K562 (cell line): ENCODE data around the gene SIAE. TPM values are rescaled to one million over a fixed set of nuclear protein-coding genes. Genes with fewer than 3 reads are reported as not detected.

Experiments
- ATAC-seq: fragments of 200-7000 bp; cut with Tn5 transposase; 3 replicates; pipeline ENCODE4 v1.9.1; 2020; ENCODE audit warnings: moderate library complexity
- BruUV-seq: library from RNA; stranded (reverse); fragments of 400-500 nt; replicated peaks from 2 replicates; lab custom pipeline; 2021; lab: Mats Ljungman, UMichigan
- CTCF ChIA-PET: fragments of 300-600 bp; formaldehyde crosslinking; extraction: SDS; loops from one replicate; lab custom pipeline; 2021; ENCODE audit warnings: low intra/inter-chr PET ratio; lab: Yijun Ruan, JAX
- POLR2A ChIA-PET: fragments of 300-600, 350-650 bp; sonication (Branson Sonifier 250); formaldehyde crosslinking; extraction: SDS; loops from one replicate; lab custom pipeline; 2021; ENCODE audit warnings: antibody characterized with exemption, inconsistent platforms; lab: Yijun Ruan, JAX
- DNase-seq, 4 experiments: peaks; one replicate each; pipeline versions ENCODE4 v3.0.0 to v3.0.0-alpha.2; 2011 to 2018; ENCODE audit warnings: low spot score in 3 of 4, mixed read lengths in 3 of 4; ENCODE audit errors: extremely low read depth in 1 of 4
- FAIRE-seq: peaks from 2 replicates; lab custom pipeline; 2011; peaks lifted over from hg19 to GRCh38; lab: Jason Lieb, UNC
- H2AFZ ChIP-seq: 2 replicates; pipeline ENCODE4 v1.6.0; 2011; ENCODE audit warnings: low read depth, low read length, control low read depth, inconsistent platforms
- H3K27ac ChIP-seq: fragments of 200-600 bp; 3 replicates; pipeline ENCODE4 v1.8.0; 2011; ENCODE audit warnings: low read depth, mild to moderate bottlenecking, control low read depth, inconsistent platforms, low read length, moderate library complexity, mixed read lengths; ENCODE audit errors: extremely low read depth
- H3K27me3 ChIP-seq, 2 experiments: fragments of 300-600 bp in 1 of 2; 2 replicates in 1 of 2; 3 replicates in 1 of 2; pipeline versions ENCODE4 v1.6.0 to v1.8.0; 2011; ENCODE audit warnings: inconsistent platforms in 2 of 2, low read length in 2 of 2, mild to moderate bottlenecking in 1 of 2, mixed read lengths in 1 of 2, moderate library complexity in 1 of 2; ENCODE audit not compliant: control insufficient read depth in 2 of 2, insufficient read depth in 2 of 2
- H3K36me3 ChIP-seq: fragments of 300-600 bp; 3 replicates; pipeline ENCODE4 v1.8.0; 2011; ENCODE audit warnings: mild to moderate bottlenecking, low read length, inconsistent platforms; ENCODE audit not compliant: control insufficient read depth, insufficient read depth
- H3K4me1 ChIP-seq, 2 experiments: fragments of 200-600 bp in 1 of 2; replicated peaks in 1 of 2; 2 replicates in 1 of 2; 3 replicates in 1 of 2; pipeline versions ENCODE4 v1.5.1 to v1.8.0; 2011; ENCODE audit warnings: inconsistent platforms in 2 of 2, low read length in 2 of 2, mild to moderate bottlenecking in 1 of 2, mixed read lengths in 1 of 2, moderate library complexity in 1 of 2; ENCODE audit not compliant: control insufficient read depth in 2 of 2, insufficient read depth in 2 of 2
- H3K4me2 ChIP-seq: 2 replicates; pipeline ENCODE4 v1.6.1; 2011; ENCODE audit warnings: low read length, control low read depth, inconsistent platforms, mixed read lengths; ENCODE audit not compliant: insufficient read depth
- H3K4me3 ChIP-seq: fragments of 200-600 bp; sonication (generic), shearing (Covaris generic); 2 replicates; pipeline ENCODE4 v1.5.1; 2016; ENCODE audit warnings: control low read depth, inconsistent platforms
- H3K79me2 ChIP-seq: fragments of 200-600 bp; 3 replicates; pipeline ENCODE4 v1.8.0; 2011; ENCODE audit warnings: low read length, inconsistent platforms; ENCODE audit not compliant: control insufficient read depth, insufficient read depth
- H3K9ac ChIP-seq, 2 experiments: 2 replicates each; pipeline versions ENCODE4 v1.6.0 to v1.6.1; 2011; ENCODE audit warnings: low read depth in 2 of 2, low read length in 2 of 2, control low read depth in 1 of 2, inconsistent platforms in 1 of 2, mild to moderate bottlenecking in 1 of 2, mixed read lengths in 1 of 2; ENCODE audit not compliant: insufficient read depth in 1 of 2
- H3K9me1 ChIP-seq: one replicate; pipeline ENCODE4 v1.6.0; 2011; ENCODE audit warnings: inconsistent platforms, mild to moderate bottlenecking, low read length, moderate library complexity; ENCODE audit not compliant: control insufficient read depth, insufficient read depth
- H3K9me3 ChIP-seq: replicated peaks from 2 replicates; pipeline ENCODE4 v1.5.1; 2011; ENCODE audit warnings: low read depth, low read length, inconsistent platforms; ENCODE audit not compliant: control insufficient read depth, insufficient read depth
- H4K20me1 ChIP-seq: replicated peaks from 2 replicates; pipeline ENCODE4 v1.6.1; 2011; ENCODE audit warnings: low read length, inconsistent platforms, mixed read lengths; ENCODE audit not compliant: control insufficient read depth, insufficient read depth
- FOXM1 ChIP-seq, 2 experiments: fragments of 450-650 bp in 1 of 2; sonication (generic) in 1 of 2; formaldehyde crosslinking in 1 of 2; IDR thresholded peaks; 2 replicates each; pipeline versions ENCODE4 v1.6.1 to v1.9.0; 2017 to 2022; ENCODE audit warnings: low read depth in 2 of 2, mild to moderate bottlenecking in 2 of 2, missing genetic modification reagents in 1 of 2, moderate library complexity in 1 of 2
- GMEB1 ChIP-seq: fragments of 250-450 bp; sonication (Bioruptor Pico); IDR thresholded peaks from 2 replicates; pipeline ENCODE4 v1.4.0; 2020; ENCODE audit warnings: mild to moderate bottlenecking
- GTF2E2 ChIP-seq: fragments of 200-800 bp; sonication (Bioruptor generic); IDR thresholded peaks from 2 replicates; pipeline ENCODE4 v1.6.1; 2016; ENCODE audit warnings: missing genetic modification characterization, missing compliant biosample characterization
- HCFC1 ChIP-seq: IDR thresholded peaks from 2 replicates; pipeline ENCODE4 v1.6.1; 2012; ENCODE audit warnings: low read depth, low read length, improper control_type of control experiment
- HMG20B ChIP-seq: fragments of 250-450 bp; sonication (Bioruptor Pico); IDR thresholded peaks from 2 replicates; pipeline ENCODE4 v1.5.0; 2021; ENCODE audit warnings: mild to moderate bottlenecking
- KHSRP ChIP-seq: fragments of 450-650 bp; IDR thresholded peaks from 2 replicates; pipeline ENCODE4 v1.6.1; 2017
- MECOM ChIP-seq: fragments of 250-450 bp; sonication (Bioruptor Pico); IDR thresholded peaks from 2 replicates; pipeline ENCODE4 v1.8.0; 2022; ENCODE audit warnings: inconsistent platforms
- NONO ChIP-seq, 2 experiments: fragments of 200-400 bp in 1 of 2; fragments of 450-650 bp in 1 of 2; formaldehyde crosslinking in 1 of 2; IDR thresholded peaks; 2 replicates each; pipeline ENCODE4 v1.6.1; 2017; ENCODE audit warnings: low read depth in 2 of 2, mild to moderate bottlenecking in 2 of 2, moderate library complexity in 2 of 2, low read length in 1 of 2
- RBBP5 ChIP-seq: fragments of 200-600 bp; sonication (generic); IDR thresholded peaks from 2 replicates; pipeline ENCODE4 v1.6.1; 2012; ENCODE audit warnings: borderline replicate concordance, mild to moderate bottlenecking, low read length, control low read depth, inconsistent platforms; ENCODE audit not compliant: insufficient read depth, poor library complexity, severe bottlenecking
- RFX1 ChIP-seq: fragments of 450-650 bp; IDR thresholded peaks from 2 replicates; pipeline ENCODE4 v1.6.1; 2016; ENCODE audit warnings: mild to moderate bottlenecking, moderate library complexity
- ZNF197 ChIP-seq: fragments of 200-800 bp; sonication (Bioruptor generic); IDR thresholded peaks from 2 replicates; pipeline ENCODE4 v1.6.1; 2016; ENCODE audit warnings: low read depth, missing genetic modification characterization, missing compliant biosample characterization
- ZNF23 ChIP-seq: fragments of 250-450 bp; sonication (Bioruptor Pico); IDR thresholded peaks from 2 replicates; pipeline ENCODE4 v1.4.0; 2020; ENCODE audit warnings: mild to moderate bottlenecking
- ZNF263 ChIP-seq: sonication (generic); formaldehyde crosslinking; IDR thresholded peaks from 2 replicates; pipeline ENCODE4 v1.8.0; 2022; ENCODE audit warnings: mild to moderate bottlenecking, missing genetic modification reagents, borderline replicate concordance
- ZNF561 ChIP-seq: fragments of 450-650 bp; formaldehyde crosslinking; conservative IDR thresholded peaks from 2 replicates; pipeline ENCODE4 v1.4.0; 2020; ENCODE audit warnings: mild to moderate bottlenecking, moderate library complexity
- ZNF75A ChIP-seq: fragments of 450-650 bp; formaldehyde crosslinking; IDR thresholded peaks from 2 replicates; pipeline ENCODE4 v1.4.0; 2020; ENCODE audit warnings: mild to moderate bottlenecking
- ZSCAN29 ChIP-seq: fragments of 450-650 bp; IDR thresholded peaks from 2 replicates; pipeline ENCODE4 v1.6.1; 2017
- WGBS: fragments of 100-300 bp; shearing (Covaris generic); methylation state at CpG from one replicate; pipeline ENCODE4 v1.1.6; 2016; ENCODE audit warnings: low coverage, mixed read lengths; ENCODE audit not compliant: insufficient coverage; ENCODE audit errors: missing lambda C conversion rate; 5-methylcytosine and 5-hydroxymethylcytosine counted together
- in situ Hi-C: fragments of 300-500 bp; cut with MboI; formaldehyde crosslinking; loops from 4 replicates; pipeline ENCODE4 v1.15.0; 2018; ENCODE audit warnings: inconsistent platforms, mixed read lengths
- intact Hi-C: fragments of 100-400 bp; cut with micrococcal nuclease; formaldehyde crosslinking; loops from 2 replicates; pipeline ENCODE4 v1.14.2; 2022
- polyA plus RNA-seq, 8 experiments: library from polyadenylated mRNA; depleted of rRNA in 4 of 8; stranded (reverse) in 5 of 8; unstranded in 3 of 8; fragments of >200 nt; fragmentation: Nextera tagmentation in 2 of 8; fragmentation: Illumina TruSeq in 1 of 8; extraction: Ambion mirVana in 2 of 8; extraction: Trizol in 1 of 8; gene quantifications; 2 replicates each; pipeline versions ENCODE4 v1.2.1 to v1.2.3, GENCODE V29; 2011 to 2014; ENCODE audit warnings: inconsistent platforms in 1 of 8, missing spikeins in 1 of 8
- total RNA-seq, 7 experiments: library from RNA; depleted of rRNA in 6 of 7; stranded (reverse); fragments of >200 nt in 6 of 7; fragmentation: Illumina TruSeq in 2 of 7; extraction: Trizol in 2 of 7; gene quantifications; 2 replicates each; pipeline versions ENCODE4 v1.2.1 to v1.2.3, GENCODE V29; 2011 to 2021; ENCODE audit warnings: low replicate concordance in 1 of 7

Gene SIAE
- total and polyA plus RNA-seq, 9 of the 15 experiments (the other 6 are each of a cell fraction or from before 2014, with no cell fraction given): 0.89 to 9.6 (median 3.7) TPM

- TF ChIP-seq GMEB1 (CRISPR knock-in tag): no peak
- TF ChIP-seq ZNF197 (CRISPR knock-in tag): 0 out of 2 replicates have a peak, but pooled peaks have one; percentile 27
- TF ChIP-seq ZNF263 (CRISPR knock-in tag): no peak
- no peak for TF ChIP-seq ZSCAN29
- TF ChIP-seq KHSRP: no peak
Observed at GRCh38 chr11:124643042-124643604, 30.4 kb downstream of the SIAE start (continued).

- Histone ChIP-seq H3K4me2 (no peak overlapping the region), H3K36me3 (peaks cover 4% of the 10 kb centered on the region; the same call in 2 of the 3 replicates), H3K79me2 (no peaks in the 10 kb centered on the region), H3K4me1 (peaks cover 0 to 36% of the 10 kb centered on the region in 2 experiments; a peak in 4 of 5 replicates), H4K20me1 (no peaks in the 10 kb centered on the region), H3K9ac (no peak overlapping the region), H3K4me3 (no peak overlapping the region), H3K9me3 (peaks cover 8% of the 10 kb centered on the region; the same call in 1 of the 2 replicates), H3K27me3 (no peaks in the 10 kb centered on the region), H2AFZ (peak overlapping the region; percentile 96; the same call in 1 of the 2 replicates), H3K9me1 (no peaks in the 10 kb centered on the region), H3K27ac (no peak overlapping the region)
- in situ Hi-C loops (no loop called here), intact Hi-C loops (loop anchor here (1.0 to 5.0 kb wide), 2 partner anchors 20 to 225 kb away; partner anchors contain the start of gene TBRG1)
- DNase-seq (no peak), FAIRE-seq (no peak), ATAC-seq (no peak)
- CTCF ChIA-PET: interaction anchor here (1.7 kb wide), 1 partner anchor 227 kb away, joined by 5 read pairs; no protein-coding TSS in a partner anchor
- POLR2A ChIA-PET: interaction anchor here (1.0 to 1.4 kb wide), 3 partner anchors 11 to 156 kb away, joined by 4 read pairs; no protein-coding TSS in a partner anchor
- no TSS peak for BruUV-seq
- WGBS: 75% methylated on average over 3 of the region's 3 CpGs
- no peak for TF ChIP-seq RBBP5
- TF ChIP-seq HCFC1: no peak
- no peak for TF ChIP-seq GTF2E2
- no peak for TF ChIP-seq ZNF23
- no peak for TF ChIP-seq NONO (IDR thresholded peaks at IDR 0.05; ENCODE audit: low read depth in 2 of 2, low read length in 1 of 2)
- TF ChIP-seq ZNF75A (CRISPR knock-in tag): no peak
- TF ChIP-seq RFX1: no peak
- no peak for TF ChIP-seq ZNF561
- no peak for TF ChIP-seq MECOM (CRISPR knock-in tag)
- 0 out of 2 replicates have a peak, but pooled peaks have one; percentile 12 for TF ChIP-seq FOXM1 (IDR thresholded peaks at IDR 0.05; ENCODE audit: low read depth)
- no peak for TF ChIP-seq FOXM1 (CRISPR knock-in tag; IDR thresholded peaks at IDR 0.05; ENCODE audit: low read depth)
- no peak for TF ChIP-seq HMG20B
Observed at GRCh38 chr11:124642628-124643027, 30.9 kb downstream of the SIAE start.
